MM.1S (cell line): ENCODE results near the gene CDH4.

Experiments used
- DNase-seq: peaks from one replicate; pipeline ENCODE4 v3.0.0-alpha.2; 2015
- H2AFZ ChIP-seq: fragments of 300-600 bp; sonication (generic); 2 replicates; pipeline ENCODE4 v1.6.0; 2016; ENCODE audit warnings: antibody characterized with exemption, low read length
- H3F3A ChIP-seq: fragments of 300-600 bp; sonication (generic); 2 replicates; pipeline ENCODE4 v1.6.1; 2016; ENCODE audit warnings: mild to moderate bottlenecking, antibody characterized with exemption, low read length, moderate library complexity, mixed read lengths; ENCODE audit not compliant: insufficient read depth
- H3K27ac ChIP-seq: fragments of 300-600 bp; sonication (generic); 2 replicates; pipeline ENCODE4 v1.5.1; 2016; ENCODE audit warnings: mild to moderate bottlenecking, low read length
- H3K27me3 ChIP-seq: fragments of 300-600 bp; sonication (generic); replicated peaks from 2 replicates; pipeline ENCODE4 v1.6.0; 2016; ENCODE audit warnings: low read length; ENCODE audit not compliant: insufficient read depth
- H3K36me3 ChIP-seq: fragments of 300-600 bp; sonication (generic); replicated peaks from 2 replicates; pipeline ENCODE4 v1.6.1; 2016; ENCODE audit warnings: mild to moderate bottlenecking, low read length, mixed read lengths; ENCODE audit not compliant: insufficient read depth
- H3K4me1 ChIP-seq: fragments of 300-600 bp; sonication (generic); 2 replicates; pipeline ENCODE4 v1.6.1; 2016; ENCODE audit warnings: low read length, mixed read lengths
- H3K4me2 ChIP-seq: fragments of 300-600 bp; sonication (generic); 2 replicates; pipeline ENCODE4 v1.6.0; 2016; ENCODE audit warnings: low read depth, low read length
- H3K4me3 ChIP-seq: fragments of 300-600 bp; sonication (generic); 2 replicates; pipeline ENCODE4 v1.5.1; 2016; ENCODE audit warnings: low read length, mixed read lengths
- H3K79me2 ChIP-seq: fragments of 300-600 bp; sonication (generic); 2 replicates; pipeline ENCODE4 v1.6.1; 2016; ENCODE audit warnings: mixed run types, low read length, mixed read lengths
- H3K9ac ChIP-seq: fragments of 300-600 bp; sonication (generic); 2 replicates; pipeline ENCODE4 v1.6.1; 2016; ENCODE audit warnings: low read length, mixed read lengths
- H3K9me2 ChIP-seq: fragments of 300-600 bp; sonication (generic); replicated peaks from 2 replicates; pipeline ENCODE4 v1.6.1; 2016; ENCODE audit warnings: mild to moderate bottlenecking, low read length, mixed read lengths; ENCODE audit not compliant: insufficient read depth
- H3K9me3 ChIP-seq: fragments of 300-600 bp; sonication (generic); replicated peaks from 2 replicates; pipeline ENCODE4 v1.6.1; 2016; ENCODE audit warnings: mild to moderate bottlenecking, low read length, mixed read lengths; ENCODE audit not compliant: insufficient read depth
- H4K20me1 ChIP-seq: fragments of 300-600 bp; sonication (generic); 2 replicates; pipeline ENCODE4 v1.6.1; 2016; ENCODE audit warnings: mild to moderate bottlenecking, low read length, moderate library complexity, mixed read lengths; ENCODE audit not compliant: insufficient read depth
- EZH2 ChIP-seq: fragments of 300-600 bp; sonication (generic); optimal IDR thresholded peaks from 2 replicates; pipeline ENCODE3; 2017; ENCODE audit warnings: low read depth, mild to moderate bottlenecking, antibody characterized with exemption, low read length, mixed read lengths
- EZH2phosphoT487 ChIP-seq: fragments of 300-600 bp; sonication (generic); IDR thresholded peaks from 2 replicates; pipeline ENCODE4 v1.6.1; 2018; ENCODE audit warnings: antibody characterized with exemption, low read length
- TF ChIP-seq, protein P1 (sequence below): fragments of 300-600 bp; sonication (generic); IDR thresholded peaks from 2 replicates; pipeline ENCODE4 v1.5.1; 2016; ENCODE audit warnings: antibody characterized with exemption, low read length, mixed read lengths

Gene CDH4

DNA sequence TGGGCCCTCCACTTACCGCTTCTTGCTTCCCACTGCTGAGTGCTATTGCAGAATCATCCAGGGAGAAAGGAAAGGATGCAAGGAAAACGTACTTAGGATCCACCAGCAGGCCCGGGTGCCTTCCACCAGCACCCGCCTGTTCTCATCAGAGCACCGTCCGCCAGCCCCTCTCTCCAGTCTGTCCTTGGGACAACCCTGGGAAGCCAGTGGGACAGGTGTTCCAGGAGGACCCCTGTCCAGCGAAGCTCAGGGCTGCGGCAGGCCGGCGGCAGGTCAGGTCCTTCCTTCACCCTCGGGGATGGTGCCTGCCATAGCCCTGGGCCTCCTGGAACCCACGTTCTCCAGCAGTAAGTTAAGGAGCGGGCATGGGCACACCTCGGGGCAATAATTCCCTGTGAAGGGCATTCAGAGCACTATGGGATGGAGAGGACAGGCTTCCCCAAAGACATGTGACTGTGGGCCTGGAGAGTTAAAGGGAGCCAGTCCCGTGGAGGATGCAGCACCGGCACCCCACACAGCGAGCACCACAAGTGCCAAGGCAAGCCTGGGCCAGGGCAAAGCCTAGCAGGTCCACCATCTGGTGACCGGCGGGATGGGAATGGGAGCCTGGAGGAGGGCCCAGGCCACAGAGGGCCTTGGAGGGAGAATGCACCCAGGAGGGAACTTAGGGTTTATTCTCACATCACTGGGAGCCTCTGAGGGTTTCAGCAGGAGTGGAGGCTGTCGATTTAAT, 416.9 kb downstream of the CDH4 start:
- Histone ChIP-seq H3K27me3 (peaks cover 69% of the 10 kb centered on the region), H3K9ac (no peak overlapping the region), H2AFZ (no peak overlapping the region), H3K79me2 (no peaks in the 10 kb centered on the region), H3F3A (no peaks in the 10 kb centered on the region), H3K4me3 (no peak overlapping the region), H3K4me1 (no peaks in the 10 kb centered on the region), H3K36me3 (no peaks in the 10 kb centered on the region), H3K9me2 (no peaks in the 10 kb centered on the region), H3K4me2 (no peak overlapping the region), H4K20me1 (no peaks in the 10 kb centered on the region), H3K27ac (no peak overlapping the region), H3K9me3 (no peaks in the 10 kb centered on the region)
- DNase-seq, result no peak
- no peak for TF ChIP-seq EZH2phosphoT487
- no peak for TF ChIP-seq EZH2
- TF ChIP-seq, protein P1, sequence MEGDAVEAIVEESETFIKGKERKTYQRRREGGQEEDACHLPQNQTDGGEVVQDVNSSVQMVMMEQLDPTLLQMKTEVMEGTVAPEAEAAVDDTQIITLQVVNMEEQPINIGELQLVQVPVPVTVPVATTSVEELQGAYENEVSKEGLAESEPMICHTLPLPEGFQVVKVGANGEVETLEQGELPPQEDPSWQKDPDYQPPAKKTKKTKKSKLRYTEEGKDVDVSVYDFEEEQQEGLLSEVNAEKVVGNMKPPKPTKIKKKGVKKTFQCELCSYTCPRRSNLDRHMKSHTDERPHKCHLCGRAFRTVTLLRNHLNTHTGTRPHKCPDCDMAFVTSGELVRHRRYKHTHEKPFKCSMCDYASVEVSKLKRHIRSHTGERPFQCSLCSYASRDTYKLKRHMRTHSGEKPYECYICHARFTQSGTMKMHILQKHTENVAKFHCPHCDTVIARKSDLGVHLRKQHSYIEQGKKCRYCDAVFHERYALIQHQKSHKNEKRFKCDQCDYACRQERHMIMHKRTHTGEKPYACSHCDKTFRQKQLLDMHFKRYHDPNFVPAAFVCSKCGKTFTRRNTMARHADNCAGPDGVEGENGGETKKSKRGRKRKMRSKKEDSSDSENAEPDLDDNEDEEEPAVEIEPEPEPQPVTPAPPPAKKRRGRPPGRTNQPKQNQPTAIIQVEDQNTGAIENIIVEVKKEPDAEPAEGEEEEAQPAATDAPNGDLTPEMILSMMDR, result no peak

DNA sequence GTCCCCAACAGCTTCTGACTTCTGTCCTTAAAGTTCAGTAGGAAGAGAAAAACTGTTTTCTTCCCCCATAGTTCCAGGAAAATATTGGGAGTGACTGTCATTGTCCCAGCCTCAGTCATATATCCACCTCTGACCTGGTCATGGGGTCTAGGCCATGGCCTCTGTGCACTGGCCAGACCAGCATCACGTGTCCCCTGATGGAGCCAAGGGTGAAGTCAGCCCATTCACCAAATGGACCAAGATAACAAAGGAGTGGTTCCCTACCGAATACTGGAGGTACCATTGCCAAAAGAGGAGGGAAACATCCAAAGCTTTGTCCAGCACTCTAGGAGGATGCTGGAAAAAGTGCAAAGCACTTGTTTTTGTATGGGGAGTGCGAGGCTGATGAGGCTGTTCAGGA, 418.2 kb downstream of the CDH4 start:
- H3K79me2 ChIP-seq, result no peaks in the 10 kb centered on the region
- no peaks in the 10 kb centered on the region for H3K9me2 ChIP-seq
- no peak for DNase-seq
- H3K9ac ChIP-seq, result no peak overlapping the region
- H3K4me3 ChIP-seq, result no peak overlapping the region
- H3F3A ChIP-seq, result no peaks in the 10 kb centered on the region
- H3K4me2 ChIP-seq, result no peak overlapping the region
- peaks cover 64% of the 10 kb centered on the region for H3K27me3 ChIP-seq
- no peaks in the 10 kb centered on the region for H3K4me1 ChIP-seq
- no peak overlapping the region for H2AFZ ChIP-seq
- no peak for TF ChIP-seq EZH2
- TF ChIP-seq EZH2phosphoT487, result no peak
- TF ChIP-seq, protein P1, result no peak
- H3K9me3 ChIP-seq, result no peaks in the 10 kb centered on the region
- no peaks in the 10 kb centered on the region for H4K20me1 ChIP-seq
- H3K36me3 ChIP-seq, result no peaks in the 10 kb centered on the region
- no peak overlapping the region for H3K27ac ChIP-seq

DNA sequence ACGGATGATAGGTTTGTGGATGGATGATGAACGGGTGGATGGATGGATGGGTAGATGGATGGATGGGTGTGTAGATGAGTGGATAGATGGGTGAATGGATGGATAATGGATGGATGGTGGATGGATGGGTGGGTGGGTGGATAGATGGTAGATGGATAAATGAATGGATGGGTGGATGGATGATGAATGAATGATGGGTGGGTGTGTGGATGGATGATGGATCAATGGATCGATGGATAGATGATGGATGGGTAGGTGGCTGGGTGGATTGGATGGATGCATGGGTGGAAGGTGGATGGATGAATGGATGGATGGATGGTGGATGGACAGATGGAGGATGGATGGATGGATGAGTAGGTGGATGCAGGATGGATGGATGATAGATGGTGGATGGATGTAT, 419.5 kb downstream of the CDH4 start:
- H2AFZ ChIP-seq, result no peak overlapping the region
- no peaks in the 10 kb centered on the region for H4K20me1 ChIP-seq
- no peak overlapping the region for H3K27ac ChIP-seq
- H3K9ac ChIP-seq, result no peak overlapping the region
- no peaks in the 10 kb centered on the region for H3K9me3 ChIP-seq
- TF ChIP-seq, protein P1, result no peak
- TF ChIP-seq EZH2phosphoT487, result no peak
- no peak for TF ChIP-seq EZH2
- no peaks in the 10 kb centered on the region for H3F3A ChIP-seq
- peaks cover 60% of the 10 kb centered on the region for H3K27me3 ChIP-seq
- DNase-seq, result no peak
- H3K4me1 ChIP-seq, result no peaks in the 10 kb centered on the region
- no peaks in the 10 kb centered on the region for H3K79me2 ChIP-seq
- no peaks in the 10 kb centered on the region for H3K36me3 ChIP-seq
- H3K4me3 ChIP-seq, result no peak overlapping the region
- H3K4me2 ChIP-seq, result no peak overlapping the region
- no peaks in the 10 kb centered on the region for H3K9me2 ChIP-seq
